H1 (cell line): ENCODE results near the gene RILPL1. TPM values are rescaled to one million over a fixed set of nuclear protein-coding genes. Genes with fewer than 3 reads are reported as not detected.

Experiments used
- CTCF ChIA-PET: fragments of 300-600 bp; sonication (Branson Sonifier 250); formaldehyde crosslinking; loops from one replicate; lab custom pipeline; 2021; ENCODE audit not compliant: partially characterized antibody; lab: Charles Lee
- POLR2A ChIA-PET: fragments of 300-600 bp; sonication (Branson Sonifier 250); formaldehyde crosslinking; loops from one replicate; lab custom pipeline; 2021; ENCODE audit warnings: inconsistent platforms; ENCODE audit not compliant: partially characterized antibody; lab: Charles Lee
- DNase-seq, 2 experiments: peaks; one replicate each; pipeline versions ENCODE4 v3.0.0 to v3.0.0-alpha.2; 2010 to 2022; ENCODE audit warnings: low spot score in 2 of 2, low read depth in 1 of 2, mixed read lengths in 1 of 2
- FAIRE-seq: peaks from 2 replicates; lab custom pipeline; 2011; peaks lifted over from hg19 to GRCh38; lab: Jason Lieb, UNC
- H2AFZ ChIP-seq: 2 replicates; pipeline ENCODE4 v1.8.1; 2012; ENCODE audit warnings: low read length, inconsistent platforms
- H2AK5ac ChIP-seq: 2 replicates; pipeline ENCODE4 v1.6.1; 2013; ENCODE audit warnings: low read depth, low read length
- H2BK120ac ChIP-seq: replicated peaks from 2 replicates; pipeline ENCODE3; 2013; ENCODE audit warnings: low read depth, low read length, inconsistent platforms
- H2BK12ac ChIP-seq: 2 replicates; pipeline ENCODE4 v1.6.1; 2013; ENCODE audit warnings: low read depth, low read length
- H2BK15ac ChIP-seq: 2 replicates; pipeline ENCODE4 v1.6.1; 2013; ENCODE audit warnings: low read length
- H2BK20ac ChIP-seq: 2 replicates; pipeline ENCODE4 v1.6.1; 2013; ENCODE audit warnings: low read length
- H2BK5ac ChIP-seq: 2 replicates; pipeline ENCODE4 v1.6.1; 2013; ENCODE audit warnings: low read depth, low read length
- H3K14ac ChIP-seq: 2 replicates; pipeline ENCODE4 v1.6.1; 2013; ENCODE audit warnings: inconsistent platforms; ENCODE audit not compliant: insufficient read length
- H3K18ac ChIP-seq: 2 replicates; pipeline ENCODE4 v1.6.1; 2013; ENCODE audit warnings: low read length; ENCODE audit errors: extremely low read depth
- H3K23ac ChIP-seq: 2 replicates; pipeline ENCODE4 v1.6.1; 2013; ENCODE audit warnings: inconsistent platforms; ENCODE audit not compliant: insufficient read length
- H3K23me2 ChIP-seq: 2 replicates; pipeline ENCODE4 v1.6.1; 2013; ENCODE audit warnings: low read depth, low read length
- H3K27ac ChIP-seq: 2 replicates; pipeline ENCODE4 v1.6.1; 2011; ENCODE audit warnings: low read depth, low read length, inconsistent platforms
- H3K27me3 ChIP-seq, 4 experiments: replicated peaks in 1 of 4; 1 replicate in 1 of 4; 2 replicates in 3 of 4; pipeline versions ENCODE4 v1.6.1 to v1.8.1; 2011 to 2013; ENCODE audit warnings: low read length in 3 of 4, mild to moderate bottlenecking in 3 of 4, inconsistent platforms in 2 of 4, mixed read lengths in 2 of 4, moderate library complexity in 1 of 4; ENCODE audit not compliant: control insufficient read depth in 3 of 4, insufficient read depth in 3 of 4; ENCODE audit errors: extremely low read depth in 1 of 4
- H3K36me3 ChIP-seq, 4 experiments: 2 replicates each; pipeline versions ENCODE4 v1.6.1 to v1.8.1; 2011 to 2013; ENCODE audit warnings: mild to moderate bottlenecking in 4 of 4, low read length in 3 of 4, moderate library complexity in 2 of 4, control low read depth in 1 of 4, inconsistent platforms in 1 of 4; ENCODE audit not compliant: insufficient read depth in 4 of 4, control insufficient read depth in 2 of 4
- H3K4ac ChIP-seq: replicated peaks from 2 replicates; pipeline ENCODE3; 2013; ENCODE audit warnings: low read length, low read depth, mixed read lengths, inconsistent platforms; ENCODE audit not compliant: insufficient read length
- H3K4me1 ChIP-seq, 4 experiments: replicated peaks in 1 of 4; 1 replicate in 1 of 4; 2 replicates in 3 of 4; pipeline versions ENCODE4 v1.6.1 to v1.8.1; 2011 to 2013; ENCODE audit warnings: low read length in 3 of 4, inconsistent platforms in 2 of 4, mixed read lengths in 1 of 4; ENCODE audit not compliant: insufficient read depth in 4 of 4, control insufficient read depth in 3 of 4
- H3K4me2 ChIP-seq, 2 experiments: 2 replicates each; pipeline versions ENCODE4 v1.6.1 to v1.8.1; 2011 to 2013; ENCODE audit warnings: low read depth in 2 of 2, low read length in 2 of 2, control low read depth in 1 of 2, inconsistent platforms in 1 of 2, mild to moderate bottlenecking in 1 of 2; ENCODE audit not compliant: insufficient read depth in 1 of 2
- H3K4me3 ChIP-seq, 4 experiments: fragments of 200-600, 300-600 bp in 1 of 4; sonication (generic), shearing (Covaris generic), sonication (Bioruptor Twin) in 1 of 4; 2 replicates each; pipeline versions ENCODE4 v1.5.1 to v1.8.1; 2011 to 2016; ENCODE audit warnings: low read length in 4 of 4, low read depth in 3 of 4, control low read depth in 2 of 4, inconsistent platforms in 2 of 4, mild to moderate bottlenecking in 2 of 4, mixed read lengths in 1 of 4, moderate library complexity in 1 of 4; ENCODE audit not compliant: insufficient read depth in 2 of 4; ENCODE audit errors: extremely low read depth in 1 of 4
- H3K56ac ChIP-seq: replicated peaks from 2 replicates; pipeline ENCODE3; 2013; ENCODE audit warnings: low read depth, mild to moderate bottlenecking, mixed read lengths, low read length, inconsistent platforms; ENCODE audit not compliant: insufficient read length
- H3K79me1 ChIP-seq: 2 replicates; pipeline ENCODE4 v1.6.1; 2013; ENCODE audit warnings: low read depth, low read length, control low read depth
- H3K79me2 ChIP-seq, 2 experiments: 2 replicates each; pipeline versions ENCODE4 v1.6.1 to v1.8.1; 2012 to 2013; ENCODE audit warnings: low read length in 2 of 2, mild to moderate bottlenecking in 2 of 2, inconsistent platforms in 1 of 2; ENCODE audit not compliant: insufficient read depth in 2 of 2, control insufficient read depth in 1 of 2
- H3K9ac ChIP-seq, 4 experiments: replicated peaks in 1 of 4; 1 replicate in 1 of 4; 2 replicates in 3 of 4; pipeline versions ENCODE4 v1.6.1 to v1.8.1; 2011 to 2013; ENCODE audit warnings: low read depth in 3 of 4, low read length in 3 of 4, control low read depth in 2 of 4, mild to moderate bottlenecking in 2 of 4, moderate library complexity in 2 of 4, inconsistent platforms in 1 of 4; ENCODE audit errors: extremely low read depth in 1 of 4
- H3K9me3 ChIP-seq, 2 experiments: 2 replicates each; pipeline versions ENCODE4 v1.6.1 to v1.8.1; 2012 to 2013; ENCODE audit warnings: mild to moderate bottlenecking in 2 of 2, moderate library complexity in 2 of 2, control low read depth in 1 of 2, inconsistent platforms in 1 of 2, low read depth in 1 of 2, low read length in 1 of 2, mixed read lengths in 1 of 2; ENCODE audit not compliant: insufficient read depth in 2 of 2
- H4K20me1 ChIP-seq, 2 experiments: replicated peaks in 1 of 2; 2 replicates each; pipeline versions ENCODE3 to v1.8.1; 2011 to 2013; ENCODE audit warnings: inconsistent platforms in 2 of 2, low read length in 2 of 2, mild to moderate bottlenecking in 1 of 2; ENCODE audit not compliant: insufficient read depth in 2 of 2, control insufficient read depth in 1 of 2
- H4K5ac ChIP-seq: 2 replicates; pipeline ENCODE4 v1.6.1; 2013; ENCODE audit warnings: low read length, low read depth, mixed read lengths, inconsistent platforms; ENCODE audit not compliant: insufficient read length
- H4K8ac ChIP-seq: 2 replicates; pipeline ENCODE4 v1.8.0; 2013; ENCODE audit warnings: mild to moderate bottlenecking, moderate library complexity, low read length, inconsistent platforms; ENCODE audit not compliant: insufficient read depth; ENCODE audit errors: extremely low read depth
- H4K91ac ChIP-seq: replicated peaks from 2 replicates; pipeline ENCODE3; 2013; ENCODE audit warnings: low read length, mixed read lengths, inconsistent platforms; ENCODE audit not compliant: insufficient read length
- BCL11A ChIP-seq, 2 experiments: IDR thresholded peaks; one replicate each; pipeline ENCODE4 v1.6.1; 2011; ENCODE audit warnings: low read depth in 2 of 2, low read length in 2 of 2, mild to moderate bottlenecking in 2 of 2
- BRCA1 ChIP-seq: IDR thresholded peaks from 2 replicates; pipeline ENCODE4 v1.6.1; 2012; ENCODE audit warnings: low read depth, low read length, improper control_type of control experiment
- CBX5 ChIP-seq: fragments of 300-800, 300-1000 bp; sonication (generic); IDR thresholded peaks from 2 replicates; pipeline ENCODE4 v1.7.1; 2016; ENCODE audit warnings: antibody characterized with exemption, low read length, low read depth
- CTCF ChIP-seq, 3 experiments: IDR thresholded peaks; 1 replicate in 2 of 3; 2 replicates in 1 of 3; pipeline versions ENCODE4 v1.5.1 to v1.6.1; 2011; ENCODE audit warnings: low read length in 3 of 3, mild to moderate bottlenecking in 3 of 3, inconsistent platforms in 2 of 3, low read depth in 1 of 3, moderate library complexity in 1 of 3; ENCODE audit not compliant: insufficient read depth in 1 of 3; ENCODE audit errors: control extremely low read depth in 1 of 3
- EP300 ChIP-seq, 2 experiments: IDR thresholded peaks; 1 replicate in 1 of 2; 2 replicates in 1 of 2; pipeline ENCODE4 v1.6.1; 2011 to 2012; ENCODE audit warnings: low read depth in 2 of 2, low read length in 2 of 2, mild to moderate bottlenecking in 2 of 2, borderline replicate concordance in 1 of 2, inconsistent platforms in 1 of 2, moderate library complexity in 1 of 2
- HDAC6 ChIP-seq: IDR thresholded peaks from one replicate; pipeline ENCODE4 v1.7.1; 2012; ENCODE audit warnings: low read depth, mild to moderate bottlenecking, inconsistent platforms, low read length, moderate library complexity
- JUN ChIP-seq: IDR thresholded peaks from 2 replicates; pipeline ENCODE4 v1.6.1; 2011; ENCODE audit warnings: low read depth, mild to moderate bottlenecking, improper control_type of control experiment, low read length
- NANOG ChIP-seq: IDR thresholded peaks from 2 replicates; pipeline ENCODE4 v1.6.1; 2011; ENCODE audit warnings: low read length, low read depth, mild to moderate bottlenecking, inconsistent platforms; ENCODE audit not compliant: insufficient read depth, poor library complexity, severe bottlenecking
- RBBP5 ChIP-seq: IDR thresholded peaks from 2 replicates; pipeline ENCODE4 v1.7.1; 2012; ENCODE audit warnings: low read depth, mild to moderate bottlenecking, inconsistent platforms, low read length, moderate library complexity, borderline replicate concordance
- SAP30 ChIP-seq: fragments of 300-600 bp; sonication (generic); IDR thresholded peaks from 2 replicates; pipeline ENCODE4 v1.7.1; 2012; ENCODE audit warnings: low read length, moderate library complexity, mild to moderate bottlenecking, inconsistent platforms; ENCODE audit not compliant: insufficient read depth, insufficient replicate concordance
- SIRT6 ChIP-seq: IDR thresholded peaks from one replicate; pipeline ENCODE4 v1.7.1; 2012; ENCODE audit warnings: low read length, inconsistent platforms
- WGBS, 2 experiments: shearing (Covaris generic) in 1 of 2; methylation state at CpG; one replicate each; pipeline versions ENCODE4 v1.1.6 to v1.1.7; 2013 to 2015; ENCODE audit warnings: low lambda C conversion rate in 2 of 2, mixed read lengths in 2 of 2, inconsistent platforms in 1 of 2, low coverage in 1 of 2, missing lambda C conversion rate in 1 of 2; ENCODE audit not compliant: insufficient replicate concordance in 2 of 2, insufficient coverage in 1 of 2, insufficient read length in 1 of 2; ENCODE audit errors: extremely low coverage in 1 of 2, missing lambda C conversion rate in 1 of 2; 5-methylcytosine and 5-hydroxymethylcytosine counted together
- polyA plus RNA-seq, 7 experiments: library from polyadenylated mRNA; depleted of rRNA in 3 of 7; stranded (reverse) in 5 of 7; unstranded in 2 of 7; fragments of >200 nt in 5 of 7; fragments of 200-250 nt in 2 of 7; gene quantifications; 1 replicate in 5 of 7; 2 replicates in 1 of 7; 4 replicates in 1 of 7; pipeline versions ENCODE4 v1.2.1 to v1.2.3, GENCODE V29; 2011 to 2013; ENCODE audit warnings: missing spikeins in 2 of 7, mixed read lengths in 2 of 7
- total RNA-seq: library from RNA; stranded (reverse); fragmentation: NEBNext Ultra II Directional; extraction: Animal tissue kit (Norgen Biotek cat#: 25700); gene quantifications from 2 replicates; pipeline ENCODE4 v1.2.1, GENCODE V29; 2021

RILPL1 gene
- total and polyA plus RNA-seq, 2 of the 8 experiments (the other 6 are each of a cell fraction or from before 2014, with no cell fraction given) = 6.7 to 9.4 TPM

- no peak for DNase-seq
- Histone ChIP-seq H3K79me1 (peaks cover 5% of the 10 kb centered on the region), H2BK12ac (no peak overlapping the region), H3K9me3 (peaks cover 0 to 2% of the 10 kb centered on the region in 2 experiments; a peak in 1 of 4 replicates), H3K23me2 (peaks cover 3% of the 10 kb centered on the region; the same call in 1 of the 2 replicates), H3K27ac (no peak overlapping the region), H4K5ac (no peak overlapping the region), H3K27me3 (no peaks in the 10 kb centered on the region), H2BK5ac (no peak overlapping the region), H3K4ac (no peak overlapping the region), H3K36me3 (no peaks in the 10 kb centered on the region), H3K4me1 (peaks cover 0 to 2% (median 0%) of the 10 kb centered on the region in 4 experiments; a peak in 1 of 7 replicates), H3K79me2 (peaks cover 0 to 23% of the 10 kb centered on the region in 2 experiments; a peak in 2 of 4 replicates), H4K8ac (no peak overlapping the region), H3K18ac (no peak overlapping the region), H2BK15ac (no peak overlapping the region), H2AK5ac (no peak overlapping the region), H3K23ac (no peak overlapping the region), H2BK20ac (no peak overlapping the region), H3K4me2 (no peak overlapping the region), H3K56ac (no peak overlapping the region), H3K14ac (no peak overlapping the region), H4K91ac (no peak overlapping the region), H3K9ac (no peak overlapping the region), H4K20me1 (peaks cover 0 to 2% of the 10 kb centered on the region in 2 experiments), H2AFZ (no peak overlapping the region), H2BK120ac (no peak overlapping the region), H3K4me3 (no peak overlapping the region)
- 91% methylated on average over 4 of the region's 4 CpGs; no CpG with 5 or more reads in 1 of the 2 experiments for WGBS, 2 experiments
- ChIA-PET CTCF (interaction anchor here (0.9 to 2.0 kb wide), 6 partner anchors 45 to 241 kb away, joined by 3 to 8 read pairs (median 4); no protein-coding TSS in a partner anchor), POLR2A (interaction anchor here (0.7 kb wide), 1 partner anchor 8 kb away, joined by 3 read pairs; no protein-coding TSS in a partner anchor)
- no peak for FAIRE-seq
- TF ChIP-seq CTCF (IDR thresholded peaks at IDR 0.05; ENCODE audit: control extremely low read depth in 1 of 3, insufficient read depth in 1 of 3, low read depth in 1 of 3, low read length in 3 of 3) (no peak), NANOG (no peak), JUN (no peak), BCL11A (IDR thresholded peaks at IDR 0.05; ENCODE audit: low read depth in 2 of 2, low read length in 2 of 2) (no peak), HDAC6 (no peak), CBX5 (no peak), SAP30 (no peak), EP300 (IDR thresholded peaks at IDR 0.05; ENCODE audit: borderline replicate concordance in 1 of 2, low read depth in 2 of 2, low read length in 2 of 2) (no peak), SIRT6 (no peak), RBBP5 (no peak), BRCA1 (no peak)
Measured at GRCh38 chr12:123580772-123581171, 47.3 kb upstream of the RILPL1 start.
